SJSA1 (cell line): Measurements from ENCODE around the gene PIP5KL1. TPM values are rescaled to one million over a fixed set of nuclear protein-coding genes. Genes with fewer than 3 reads are reported as not detected.

ENCODE experiments used
- DNase-seq, 2 experiments: peaks; one replicate each; pipeline ENCODE4 v3.0.0-alpha.2; 2015 to 2020; ENCODE audit warnings: low spot score in 2 of 2, low read depth in 1 of 2
- H3K27ac ChIP-seq: fragments of 250-450 bp; sonication (Bioruptor Pico); 2 replicates; pipeline ENCODE4 v1.5.1; 2020; ENCODE audit warnings: mild to moderate bottlenecking, moderate library complexity
- H3K27me3 ChIP-seq: fragments of 250-450 bp; sonication (Bioruptor Pico); replicated peaks from 2 replicates; pipeline ENCODE4 v1.5.1; 2020; ENCODE audit warnings: mild to moderate bottlenecking, moderate library complexity
- H3K36me3 ChIP-seq: fragments of 250-450 bp; sonication (Bioruptor Pico); 2 replicates; pipeline ENCODE4 v1.5.1; 2020; ENCODE audit warnings: mild to moderate bottlenecking
- H3K4me1 ChIP-seq: fragments of 250-450 bp; sonication (Bioruptor Pico); replicated peaks from 2 replicates; pipeline ENCODE4 v1.6.1; 2021; ENCODE audit warnings: mild to moderate bottlenecking
- H3K4me3 ChIP-seq: fragments of 250-450 bp; sonication (Bioruptor Pico); 2 replicates; pipeline ENCODE4 v1.5.1; 2020; ENCODE audit warnings: mild to moderate bottlenecking
- H3K9me3 ChIP-seq: fragments of 250-450 bp; sonication (Bioruptor Pico); replicated peaks from 2 replicates; pipeline ENCODE4 v1.5.1; 2020; ENCODE audit warnings: mild to moderate bottlenecking
- total RNA-seq: library from RNA; depleted of rRNA; stranded (reverse); fragments of >200 nt; shearing (Covaris generic); gene quantifications from 2 replicates; pipeline ENCODE4 v1.2.3, GENCODE V29; 2014

PIP5KL1 gene
- total RNA-seq, 1 experiment from 2014 or later, result 1.6 TPM

- peaks cover 24% of the 10 kb centered on the region for H3K36me3 ChIP-seq
- peaks cover 43% of the 10 kb centered on the region for H3K4me1 ChIP-seq
- no peaks in the 10 kb centered on the region for H3K9me3 ChIP-seq
- DNase-seq, result no peak
- H3K27ac ChIP-seq, result no peak overlapping the region
- H3K27me3 ChIP-seq, result no peaks in the 10 kb centered on the region
- H3K4me3 ChIP-seq, result peak overlapping the region; percentile 53
These were observed 14.5 kb downstream of the PIP5KL1 start for GRCh38 chr9:127915801-127916719.

GRCh38 chr9:127915325-127915752 is 15.2 kb downstream of the PIP5KL1 start:
- no peak for DNase-seq

GRCh38 chr9:127913682-127914081 is 16.9 kb downstream of the PIP5KL1 start:
- H3K36me3 ChIP-seq, result peaks cover 34% of the 10 kb centered on the region
- no peak overlapping the region for H3K27ac ChIP-seq
- H3K9me3 ChIP-seq, result no peaks in the 10 kb centered on the region
- no peak for DNase-seq
- H3K27me3 ChIP-seq, result no peaks in the 10 kb centered on the region
- H3K4me1 ChIP-seq, result peaks cover 31% of the 10 kb centered on the region
- no peak overlapping the region for H3K4me3 ChIP-seq

More at GRCh38 chr9:127915325-127915752, 15.2 kb downstream of the PIP5KL1 start:
- Histone ChIP-seq H3K27ac (no peak overlapping the region), H3K4me1 (peaks cover 45% of the 10 kb centered on the region), H3K4me3 (no peak overlapping the region), H3K27me3 (no peaks in the 10 kb centered on the region), H3K9me3 (no peaks in the 10 kb centered on the region), H3K36me3 (peaks cover 24% of the 10 kb centered on the region)

GRCh38 chr9:127912882-127913281 is 17.7 kb downstream of the PIP5KL1 start:
- Histone ChIP-seq H3K4me3 (no peak overlapping the region), H3K9me3 (no peaks in the 10 kb centered on the region), H3K36me3 (peaks cover 37% of the 10 kb centered on the region), H3K27ac (no peak overlapping the region), H3K27me3 (no peaks in the 10 kb centered on the region), H3K4me1 (peaks cover 23% of the 10 kb centered on the region)
- no peak for DNase-seq

- Histone ChIP-seq H3K27ac (no peak overlapping the region), H3K36me3 (peaks cover 37% of the 10 kb centered on the region), H3K4me3 (no peak overlapping the region), H3K9me3 (no peaks in the 10 kb centered on the region), H3K27me3 (no peaks in the 10 kb centered on the region), H3K4me1 (peaks cover 17% of the 10 kb centered on the region)
- DNase-seq, result no peak
These were observed 18.3 kb downstream of the PIP5KL1 start for GRCh38 chr9:127912296-127912695.

- Histone ChIP-seq H3K9me3 (no peaks in the 10 kb centered on the region), H3K36me3 (peaks cover 37% of the 10 kb centered on the region), H3K4me1 (peaks cover 15% of the 10 kb centered on the region), H3K4me3 (no peak overlapping the region), H3K27me3 (no peaks in the 10 kb centered on the region), H3K27ac (no peak overlapping the region)
- DNase-seq, result peak in 1 of 2 experiments; percentile 41
These were observed 19.9 kb downstream of the PIP5KL1 start for GRCh38 chr9:127910613-127911205.

GRCh38 chr9:127909839-127910273 is 20.7 kb downstream of the PIP5KL1 start:
- Histone ChIP-seq H3K27me3 (no peaks in the 10 kb centered on the region), H3K4me3 (no peak overlapping the region), H3K9me3 (no peaks in the 10 kb centered on the region), H3K4me1 (peaks cover 24% of the 10 kb centered on the region), H3K36me3 (peaks cover 37% of the 10 kb centered on the region), H3K27ac (no peak overlapping the region)
- DNase-seq, result no peak

- no peak for DNase-seq
- no peaks in the 10 kb centered on the region for H3K9me3 ChIP-seq
- no peaks in the 10 kb centered on the region for H3K27me3 ChIP-seq
- peaks cover 36% of the 10 kb centered on the region for H3K4me1 ChIP-seq
- H3K36me3 ChIP-seq, result peaks cover 33% of the 10 kb centered on the region
- H3K4me3 ChIP-seq, result no peak overlapping the region
- H3K27ac ChIP-seq, result no peak overlapping the region
These were observed 22.0 kb downstream of the PIP5KL1 start for GRCh38 chr9:127908660-127908926.

GRCh38 chr9:127907867-127908659 is 22.5 kb downstream of the PIP5KL1 start:
- H3K27me3 ChIP-seq, result no peaks in the 10 kb centered on the region
- no peaks in the 10 kb centered on the region for H3K9me3 ChIP-seq
- peaks cover 41% of the 10 kb centered on the region for H3K4me1 ChIP-seq
- H3K4me3 ChIP-seq, result no peak overlapping the region
- H3K27ac ChIP-seq, result no peak overlapping the region
- peaks cover 29% of the 10 kb centered on the region for H3K36me3 ChIP-seq
- no peak for DNase-seq

- H3K4me3 ChIP-seq, result no peak overlapping the region
- no peak overlapping the region for H3K27ac ChIP-seq
These were observed 24.8 kb downstream of the PIP5KL1 start for GRCh38 chr9:127905788-127906191.

GRCh38 chr9:127905004-127905728 is 25.4 kb downstream of the PIP5KL1 start:
- H3K36me3 ChIP-seq, result peaks cover 12% of the 10 kb centered on the region
- no peak overlapping the region for H3K4me3 ChIP-seq
- peak overlapping the region; percentile 59 for H3K27ac ChIP-seq
- H3K27me3 ChIP-seq, result no peaks in the 10 kb centered on the region
- DNase-seq, result no peak
- H3K4me1 ChIP-seq, result peaks cover 58% of the 10 kb centered on the region
- no peaks in the 10 kb centered on the region for H3K9me3 ChIP-seq

More at GRCh38 chr9:127905788-127906191, 24.8 kb downstream of the PIP5KL1 start:
- peaks cover 14% of the 10 kb centered on the region for H3K36me3 ChIP-seq
- peaks cover 60% of the 10 kb centered on the region for H3K4me1 ChIP-seq
- no peaks in the 10 kb centered on the region for H3K27me3 ChIP-seq
- no peaks in the 10 kb centered on the region for H3K9me3 ChIP-seq
- DNase-seq, result no peak

- peaks cover 7% of the 10 kb centered on the region for H3K36me3 ChIP-seq
- no peak for DNase-seq
- H3K4me3 ChIP-seq, result no peak overlapping the region
- H3K9me3 ChIP-seq, result no peaks in the 10 kb centered on the region
- peaks cover 64% of the 10 kb centered on the region for H3K4me1 ChIP-seq
- no peaks in the 10 kb centered on the region for H3K27me3 ChIP-seq
- H3K27ac ChIP-seq, result peak overlapping the region; percentile 59
These were observed 26.0 kb downstream of the PIP5KL1 start for GRCh38 chr9:127904561-127905003.
